Measurements from ENCODE around the gene DRICH1. TPM values are rescaled to one million over a fixed set of nuclear protein-coding genes. Genes with fewer than 3 reads are reported as not detected.
"Not testable (repeated sequence)": the region's sequence is repeated elsewhere in the genome, so short reads cannot be mapped to it uniquely, and the experiment has no call there.

DRICH1 gene
- total RNA-seq, 1 experiment from 2014 or later, result not detected

- H3K4me1 ChIP-seq (replicated peaks), result no peaks in the 10 kb centered on the region
- no peaks in the 10 kb centered on the region for H3K27me3 ChIP-seq (replicated peaks)
- no peak for DNase-seq (ENCODE audit: low read depth in 1 of 2, low spot score in 2 of 2)
- H3K9me3 ChIP-seq (replicated peaks), result no peaks in the 10 kb centered on the region
- H3K4me3 ChIP-seq, result no peak overlapping the region
- H3K27ac ChIP-seq, result no peak overlapping the region
- no peaks in the 10 kb centered on the region; the same call in 1 of the 2 replicates for H3K36me3 ChIP-seq
These were observed 38.5 kb upstream of the DRICH1 start for GRCh38 chr22:23670378-23671295.

DNA sequence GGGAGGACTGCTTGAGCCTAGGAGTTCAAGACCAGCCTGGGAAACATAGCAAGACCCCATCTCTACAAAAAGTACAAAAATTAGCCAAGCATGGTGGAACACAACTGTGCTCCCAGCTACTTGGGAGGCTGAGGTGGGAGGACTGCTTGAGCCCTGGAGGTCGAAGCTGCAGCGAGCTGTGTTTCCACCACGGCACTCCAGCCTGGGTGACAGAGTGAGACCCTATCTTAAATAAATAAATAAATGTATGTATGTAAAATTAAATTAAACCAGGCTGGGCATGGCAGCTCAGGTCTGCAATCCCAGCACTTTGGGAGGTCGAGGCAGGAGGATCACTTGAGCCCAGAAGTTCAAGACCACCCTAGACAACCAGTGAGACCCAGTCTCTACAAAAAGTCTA lies 28.3 kb upstream of the DRICH1 start:
- H3K27ac ChIP-seq; DNase-seq (ENCODE audit: low read depth in 1 of 2, low spot score in 2 of 2); H3K4me1 ChIP-seq (replicated peaks); H3K4me3 ChIP-seq; H3K36me3 ChIP-seq; H3K27me3 ChIP-seq (replicated peaks); H3K9me3 ChIP-seq (replicated peaks): not testable (repeated sequence)

GRCh38 chr22:23657727-23658126 lies 25.6 kb upstream of the DRICH1 start:
- Histone ChIP-seq H3K27ac (no peak overlapping the region), H3K4me3 (no peak overlapping the region), H3K36me3 (no peaks in the 10 kb centered on the region; the same call in 1 of the 2 replicates), H3K4me1 (replicated peaks) (no peaks in the 10 kb centered on the region), H3K9me3 (replicated peaks) (peaks cover 4% of the 10 kb centered on the region), H3K27me3 (replicated peaks) (no peaks in the 10 kb centered on the region)
- no peak for DNase-seq (ENCODE audit: low read depth in 1 of 2, low spot score in 2 of 2)

DNA sequence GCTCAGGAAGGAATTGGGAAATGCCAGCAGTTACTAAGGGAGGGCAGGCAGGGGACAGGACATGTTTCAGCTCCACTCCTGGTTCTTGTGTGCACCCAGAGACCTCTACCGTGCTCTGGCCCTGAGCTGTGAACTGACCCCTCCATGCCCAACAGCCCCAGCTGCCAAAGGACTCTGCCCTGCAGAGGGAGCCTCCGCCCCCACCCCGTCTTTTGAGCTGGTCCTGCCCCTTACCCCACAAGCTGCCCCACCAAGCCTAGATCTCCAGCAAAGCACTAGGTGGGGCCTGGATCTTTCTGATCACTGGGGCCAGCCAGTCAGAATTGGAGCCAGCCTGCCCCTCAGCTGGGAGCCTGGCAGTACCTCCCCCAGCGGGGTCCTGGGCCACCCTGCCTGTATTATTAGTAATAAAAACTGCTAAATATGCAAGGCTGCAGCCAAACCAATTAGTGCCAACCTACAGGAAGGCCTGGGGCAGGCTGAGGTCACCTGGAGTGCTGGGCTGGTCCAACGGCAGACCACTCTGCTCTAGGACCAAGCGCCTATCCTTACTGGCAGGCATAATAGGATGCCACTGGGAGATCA lies 23.9 kb upstream of the DRICH1 start:
- Histone ChIP-seq H3K27ac (no peak overlapping the region), H3K36me3 (no peaks in the 10 kb centered on the region; the same call in 1 of the 2 replicates), H3K4me1 (replicated peaks) (no peaks in the 10 kb centered on the region), H3K9me3 (replicated peaks) (no peaks in the 10 kb centered on the region), H3K27me3 (replicated peaks) (no peaks in the 10 kb centered on the region), H3K4me3 (no peak overlapping the region)
- no peak for DNase-seq (ENCODE audit: low read depth in 1 of 2, low spot score in 2 of 2)

- no peak for DNase-seq (ENCODE audit: low read depth in 1 of 2, low spot score in 2 of 2)
- H3K9me3 ChIP-seq (replicated peaks), result no peaks in the 10 kb centered on the region
- H3K36me3 ChIP-seq, result no peaks in the 10 kb centered on the region
- H3K27ac ChIP-seq, result no peak overlapping the region
- H3K27me3 ChIP-seq (replicated peaks), result no peaks in the 10 kb centered on the region
- no peaks in the 10 kb centered on the region for H3K4me1 ChIP-seq (replicated peaks)
- H3K4me3 ChIP-seq, result no peak overlapping the region
These were observed 20.6 kb upstream of the DRICH1 start for GRCh38 chr22:23652711-23653110.

- Histone ChIP-seq H3K27ac (no peak overlapping the region), H3K27me3 (replicated peaks) (no peaks in the 10 kb centered on the region), H3K4me1 (replicated peaks) (no peaks in the 10 kb centered on the region), H3K4me3 (no peak overlapping the region), H3K9me3 (replicated peaks) (no peaks in the 10 kb centered on the region), H3K36me3 (no peaks in the 10 kb centered on the region)
- no peak for DNase-seq (ENCODE audit: low read depth in 1 of 2, low spot score in 2 of 2)
These were observed 20.2 kb upstream of the DRICH1 start for GRCh38 chr22:23652286-23652685.

GRCh38 chr22:23651676-23652075 lies 19.6 kb upstream of the DRICH1 start:
- Histone ChIP-seq H3K4me1 (replicated peaks) (no peaks in the 10 kb centered on the region), H3K36me3 (no peaks in the 10 kb centered on the region), H3K27me3 (replicated peaks) (no peaks in the 10 kb centered on the region), H3K9me3 (replicated peaks) (no peaks in the 10 kb centered on the region), H3K27ac (no peak overlapping the region), H3K4me3 (no peak overlapping the region)
- DNase-seq (ENCODE audit: low read depth in 1 of 2, low spot score in 2 of 2), result no peak

DNA sequence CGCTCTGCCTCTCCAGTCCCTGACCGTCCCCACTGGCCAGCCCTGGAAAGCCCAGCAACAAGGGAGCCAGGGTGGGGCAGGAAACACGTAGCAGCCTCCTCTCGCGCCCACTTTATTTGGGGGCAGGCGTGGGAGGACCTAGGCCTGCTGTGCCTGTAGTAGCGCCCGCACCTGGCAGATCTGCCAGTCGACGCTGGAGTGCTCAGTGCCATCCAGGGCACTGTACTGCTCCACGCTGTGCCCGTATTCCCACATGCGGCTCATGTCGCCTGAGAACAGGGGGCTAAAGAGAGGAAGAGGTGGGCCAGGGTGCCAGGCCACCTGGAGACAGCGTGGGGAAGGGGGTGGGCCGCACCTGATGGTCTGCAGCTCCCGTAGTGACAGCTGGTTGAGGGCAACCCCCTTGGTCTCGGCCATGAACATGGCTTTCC lies 17.0 kb upstream of the DRICH1 start:
- Histone ChIP-seq H3K27ac (no peak overlapping the region), H3K27me3 (replicated peaks) (no peaks in the 10 kb centered on the region), H3K4me3 (no peak overlapping the region), H3K9me3 (replicated peaks) (no peaks in the 10 kb centered on the region), H3K4me1 (replicated peaks) (no peaks in the 10 kb centered on the region), H3K36me3 (no peaks in the 10 kb centered on the region)
- DNase-seq (ENCODE audit: low read depth in 1 of 2, low spot score in 2 of 2), result no peak

GRCh38 chr22:23646526-23646925 lies 14.4 kb upstream of the DRICH1 start:
- not testable (repeated sequence) for H3K4me1 ChIP-seq (replicated peaks); H3K9me3 ChIP-seq (replicated peaks); DNase-seq (ENCODE audit: low read depth in 1 of 2, low spot score in 2 of 2); H3K36me3 ChIP-seq; H3K27me3 ChIP-seq (replicated peaks); H3K27ac ChIP-seq; H3K4me3 ChIP-seq

- not testable (repeated sequence) for DNase-seq (ENCODE audit: low read depth in 1 of 2, low spot score in 2 of 2); H3K9me3 ChIP-seq (replicated peaks); H3K27ac ChIP-seq; H3K4me3 ChIP-seq; H3K4me1 ChIP-seq (replicated peaks); H3K36me3 ChIP-seq; H3K27me3 ChIP-seq (replicated peaks)
These were observed 8.1 kb upstream of the DRICH1 start for GRCh38 chr22:23640206-23640605.

DNA sequence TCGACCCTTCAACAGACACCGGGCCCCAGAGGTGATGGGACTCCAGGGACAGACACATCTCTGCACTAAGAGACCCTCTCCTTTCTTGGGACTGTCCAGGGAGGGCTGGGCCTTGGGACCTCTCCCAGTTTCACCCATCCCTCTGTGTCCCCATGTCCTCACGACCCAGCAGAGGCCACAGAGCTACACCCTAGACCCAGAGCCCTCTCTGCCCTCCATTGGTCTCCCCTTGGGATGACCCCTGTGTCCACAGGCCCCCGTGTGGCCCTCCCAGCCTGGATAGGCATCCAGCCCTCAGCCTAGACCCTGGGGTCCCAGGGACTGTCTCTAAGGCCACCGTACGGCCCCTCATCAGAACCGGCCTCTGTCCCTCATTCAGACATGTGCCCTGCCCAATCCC lies 7.5 kb upstream of the DRICH1 start:
- Histone ChIP-seq H3K9me3 (replicated peaks) (no peaks in the 10 kb centered on the region), H3K4me3 (no peak overlapping the region), H3K27ac (no peak overlapping the region), H3K4me1 (replicated peaks) (no peaks in the 10 kb centered on the region), H3K36me3 (no peaks in the 10 kb centered on the region), H3K27me3 (replicated peaks) (no peaks in the 10 kb centered on the region)
- no peak for DNase-seq (ENCODE audit: low read depth in 1 of 2, low spot score in 2 of 2)

DNA sequence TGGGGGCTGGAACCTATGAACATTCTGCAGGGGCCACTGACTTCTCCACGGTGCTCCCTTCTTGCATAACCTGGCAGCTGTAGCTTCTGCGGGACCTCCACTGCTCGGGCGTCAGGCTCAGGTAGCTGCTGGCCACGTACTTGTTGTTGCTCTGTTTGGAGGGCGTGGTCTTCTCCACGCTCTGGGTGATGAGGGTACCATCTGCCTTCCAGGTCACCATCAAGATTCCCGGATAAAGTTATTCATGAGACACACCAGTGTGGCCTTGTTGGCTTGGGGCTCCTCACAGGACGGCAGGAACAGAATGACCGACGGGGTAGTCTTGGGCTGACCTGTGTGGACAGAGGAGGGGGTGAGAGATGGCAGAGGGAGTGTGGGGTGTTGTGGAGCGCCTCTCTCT lies 6.5 kb upstream of the DRICH1 start:
- no peaks in the 10 kb centered on the region for H3K9me3 ChIP-seq (replicated peaks)

GRCh38 chr22:23635291-23635690 lies 3.2 kb upstream of the DRICH1 start:
- not testable (repeated sequence) for H3K27me3 ChIP-seq (replicated peaks); H3K9me3 ChIP-seq (replicated peaks); DNase-seq (ENCODE audit: low read depth in 1 of 2, low spot score in 2 of 2); H3K27ac ChIP-seq; H3K4me3 ChIP-seq; H3K4me1 ChIP-seq (replicated peaks); H3K36me3 ChIP-seq

More for the DNA sequence above, 6.5 kb upstream of the DRICH1 start:
- Histone ChIP-seq H3K27ac (no peak overlapping the region), H3K4me3 (no peak overlapping the region), H3K36me3 (no peaks in the 10 kb centered on the region), H3K27me3 (replicated peaks) (no peaks in the 10 kb centered on the region), H3K4me1 (replicated peaks) (no peaks in the 10 kb centered on the region)
- no peak for DNase-seq (ENCODE audit: low read depth in 1 of 2, low spot score in 2 of 2)

- H3K4me1 ChIP-seq (replicated peaks); H3K36me3 ChIP-seq; DNase-seq (ENCODE audit: low read depth in 1 of 2, low spot score in 2 of 2); H3K4me3 ChIP-seq; H3K27me3 ChIP-seq (replicated peaks); H3K9me3 ChIP-seq (replicated peaks); H3K27ac ChIP-seq: not testable (repeated sequence)
These were observed 3.9 kb downstream of the DRICH1 start for GRCh38 chr22:23628056-23628743.
